Memory B cell (primary cell): ENCODE measurements around the gene SH3RF3.

ENCODE experiments used
- ATAC-seq: fragments of 150-1000 bp; cut with Tn5 transposase; 2 replicates; pipeline ENCODE4 v1.10.0; 2021; ENCODE audit warnings: low read depth, mild to moderate bottlenecking, moderate library complexity
- DNase-seq, 2 donors: peaks; one replicate each; pipeline ENCODE4 v3.0.0; 2022; ENCODE audit warnings: low spot score in 2 of 2
- H3K27ac Mint-ChIP-seq: one replicate; pipeline ENCODE4 v1.8.0; 2022; ENCODE audit warnings: mild to moderate bottlenecking, moderate library complexity, mixed read lengths
- H3K27me3 Mint-ChIP-seq: one replicate; pipeline ENCODE4 v1.8.0; 2022; ENCODE audit warnings: mixed read lengths
- H3K36me3 Mint-ChIP-seq: one replicate; pipeline ENCODE4 v1.8.0; 2022; ENCODE audit warnings: mild to moderate bottlenecking, mixed read lengths
- H3K4me1 Mint-ChIP-seq: one replicate; pipeline ENCODE4 v1.8.0; 2022; ENCODE audit warnings: mixed read lengths
- H3K4me3 Mint-ChIP-seq: one replicate; pipeline ENCODE4 v1.8.0; 2022; ENCODE audit warnings: mild to moderate bottlenecking, moderate library complexity, mixed read lengths
- H3K9me3 Mint-ChIP-seq: one replicate; pipeline ENCODE4 v1.8.0; 2022; ENCODE audit warnings: mixed read lengths

Gene SH3RF3

DNA sequence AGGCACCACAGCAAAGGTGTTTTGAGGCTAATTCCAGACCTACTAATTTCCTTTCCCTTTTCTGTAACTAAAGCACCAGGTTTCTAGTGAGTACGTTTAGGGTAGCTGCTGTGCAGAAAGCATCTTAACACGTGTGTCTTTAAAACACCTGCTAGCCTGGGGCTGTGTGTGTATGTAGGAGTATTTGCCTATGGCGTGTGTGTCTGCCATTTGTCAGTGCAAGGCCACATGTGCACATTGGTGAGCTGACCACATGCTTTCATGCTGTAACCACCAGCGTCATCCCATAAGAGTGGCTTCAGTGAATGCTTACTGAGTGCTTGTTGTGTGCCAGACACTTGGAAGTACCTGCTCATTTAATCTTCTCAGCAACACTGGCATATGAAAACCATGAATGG lies 243.2 kb downstream of the SH3RF3 start:
- Mint-ChIP-seq H3K27me3 (peaks cover 9% of the 10 kb centered on the region), H3K36me3 (peaks cover 2% of the 10 kb centered on the region), H3K9me3 (no peaks in the 10 kb centered on the region), H3K27ac (no peak overlapping the region), H3K4me3 (no peak overlapping the region), H3K4me1 (no peaks in the 10 kb centered on the region)
- ATAC-seq (no peak), DNase-seq (no peak)

GRCh38 chr2:109372614-109373013 lies 243.6 kb downstream of the SH3RF3 start:
- Mint-ChIP-seq H3K4me3 (no peak overlapping the region), H3K9me3 (no peaks in the 10 kb centered on the region)
- ATAC-seq, result no peak

DNA sequence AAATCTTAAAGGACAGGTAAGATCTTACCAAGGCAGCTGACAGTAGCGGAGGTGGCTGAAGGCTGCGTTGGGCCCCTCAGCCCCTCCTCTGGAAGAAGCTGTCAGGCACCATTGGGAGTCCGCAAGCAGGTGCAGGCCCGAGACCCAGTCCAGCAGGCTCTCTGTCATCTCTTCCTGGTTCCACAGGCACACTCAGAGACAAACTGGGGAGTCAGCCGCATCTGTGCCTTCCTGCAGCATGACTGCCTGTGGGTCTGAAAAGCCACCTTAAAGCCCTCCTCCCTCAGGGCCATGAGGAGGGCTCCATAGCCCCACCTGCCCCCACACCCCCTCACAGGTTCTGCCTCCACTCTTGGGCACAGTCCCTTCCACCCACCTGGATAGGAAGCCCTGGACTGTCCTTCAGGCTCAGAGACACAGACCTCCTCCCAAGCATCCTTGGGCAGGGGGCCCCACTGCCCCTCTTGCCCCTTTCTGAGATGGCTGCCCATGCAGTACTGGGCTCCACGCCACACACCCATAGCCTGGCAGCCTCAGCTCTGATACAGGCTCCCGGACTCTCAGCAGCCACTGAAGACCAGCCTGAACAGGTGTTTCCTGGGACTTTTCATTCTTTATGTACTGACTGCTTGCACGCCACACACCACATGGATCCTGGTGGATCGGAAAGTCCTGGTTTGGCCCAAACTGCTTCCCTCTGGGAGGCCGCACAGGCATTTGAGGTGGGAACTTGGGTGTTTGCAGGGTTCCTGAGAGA lies 245.0 kb downstream of the SH3RF3 start:
- Mint-ChIP-seq H3K9me3 (no peaks in the 10 kb centered on the region), H3K27ac (no peak overlapping the region), H3K4me1 (no peaks in the 10 kb centered on the region), H3K36me3 (peaks cover 2% of the 10 kb centered on the region), H3K4me3 (no peak overlapping the region), H3K27me3 (peaks cover 7% of the 10 kb centered on the region)
- DNase-seq (no peak), ATAC-seq (no peak)

More at GRCh38 chr2:109372614-109373013, 243.6 kb downstream of the SH3RF3 start:
- H3K27ac Mint-ChIP-seq, result no peak overlapping the region
- DNase-seq, result no peak
- H3K36me3 Mint-ChIP-seq, result peaks cover 2% of the 10 kb centered on the region
- peaks cover 7% of the 10 kb centered on the region for H3K27me3 Mint-ChIP-seq
- H3K4me1 Mint-ChIP-seq, result no peaks in the 10 kb centered on the region

DNA sequence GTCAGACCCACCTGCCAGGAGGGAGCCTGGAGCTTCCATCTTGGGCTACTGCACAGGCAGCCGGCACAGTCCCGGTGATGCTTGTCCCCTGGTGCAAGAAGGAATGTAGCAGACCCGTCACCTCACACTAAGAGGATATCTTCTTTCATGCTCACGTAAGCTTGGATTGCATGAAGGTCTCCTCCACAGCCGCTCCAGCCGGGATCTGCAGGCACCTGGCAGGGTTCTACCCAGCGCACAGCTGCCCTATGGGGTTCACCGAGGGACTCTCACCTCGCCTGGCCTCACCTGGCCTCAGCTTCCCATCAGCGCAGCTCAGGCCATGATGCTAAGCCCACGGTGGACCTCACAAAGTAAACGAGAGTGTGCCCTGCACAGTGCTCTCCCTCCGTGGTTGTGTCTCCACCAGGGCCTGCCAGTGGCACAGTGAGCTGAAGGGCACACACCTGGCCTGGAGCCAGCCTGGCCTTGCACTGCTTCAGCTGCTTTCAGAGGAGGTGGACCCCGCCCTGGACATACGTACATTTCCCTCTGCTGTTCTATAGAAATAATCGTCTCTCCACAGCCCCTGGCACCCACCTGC lies 245.6 kb downstream of the SH3RF3 start:
- H3K27ac Mint-ChIP-seq, result no peak overlapping the region
- no peaks in the 10 kb centered on the region for H3K9me3 Mint-ChIP-seq
- ATAC-seq (no peak), DNase-seq (no peak)
- peaks cover 7% of the 10 kb centered on the region for H3K27me3 Mint-ChIP-seq
- no peaks in the 10 kb centered on the region for H3K4me1 Mint-ChIP-seq
- H3K4me3 Mint-ChIP-seq, result no peak overlapping the region
- peaks cover 2% of the 10 kb centered on the region for H3K36me3 Mint-ChIP-seq

- Mint-ChIP-seq H3K4me1 (no peaks in the 10 kb centered on the region), H3K4me3 (no peak overlapping the region), H3K27me3 (peaks cover 7% of the 10 kb centered on the region), H3K27ac (no peak overlapping the region), H3K36me3 (peaks cover 2% of the 10 kb centered on the region), H3K9me3 (no peaks in the 10 kb centered on the region)
- ATAC-seq, result no peak
- no peak for DNase-seq
These were observed 246.1 kb downstream of the SH3RF3 start for GRCh38 chr2:109375131-109375561.

- Mint-ChIP-seq H3K27ac (no peak overlapping the region), H3K9me3 (no peaks in the 10 kb centered on the region), H3K36me3 (no peaks in the 10 kb centered on the region), H3K4me3 (no peak overlapping the region), H3K27me3 (peaks cover 4% of the 10 kb centered on the region), H3K4me1 (no peaks in the 10 kb centered on the region)
- DNase-seq, result no peak
- no peak for ATAC-seq
These were observed 246.7 kb downstream of the SH3RF3 start for GRCh38 chr2:109375656-109376055.

DNA sequence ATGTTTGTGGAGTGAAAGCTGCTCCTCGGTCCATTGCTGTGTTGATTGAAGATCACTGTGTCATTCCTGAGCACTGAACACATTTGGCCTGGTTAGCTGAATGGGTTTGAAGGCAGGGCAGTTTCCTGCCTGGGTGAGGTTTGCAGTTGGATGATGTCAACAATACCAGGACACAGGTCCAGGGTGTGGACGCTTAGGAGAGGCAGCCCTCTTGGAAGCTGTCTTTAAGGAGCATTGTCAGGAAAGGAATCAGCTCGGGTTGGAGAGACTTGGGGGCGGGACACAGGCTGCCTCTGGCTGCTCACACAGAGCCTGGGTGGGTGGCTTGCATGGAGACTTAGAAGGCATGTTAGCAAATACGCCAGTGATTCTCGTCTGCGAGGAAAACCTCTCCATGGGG lies 247.1 kb downstream of the SH3RF3 start:
- Mint-ChIP-seq H3K4me3 (no peak overlapping the region), H3K36me3 (no peaks in the 10 kb centered on the region), H3K9me3 (no peaks in the 10 kb centered on the region), H3K27ac (no peak overlapping the region), H3K27me3 (peaks cover 4% of the 10 kb centered on the region), H3K4me1 (no peaks in the 10 kb centered on the region)
- DNase-seq (no peak), ATAC-seq (no peak)

- no peaks in the 10 kb centered on the region for H3K36me3 Mint-ChIP-seq
- peaks cover 2% of the 10 kb centered on the region for H3K27me3 Mint-ChIP-seq
- H3K9me3 Mint-ChIP-seq, result no peaks in the 10 kb centered on the region
- H3K27ac Mint-ChIP-seq, result no peak overlapping the region
- no peak overlapping the region for H3K4me3 Mint-ChIP-seq
- DNase-seq (no peak), ATAC-seq (no peak)
- H3K4me1 Mint-ChIP-seq, result no peaks in the 10 kb centered on the region
These were observed 247.9 kb downstream of the SH3RF3 start for GRCh38 chr2:109376796-109377495.

DNA sequence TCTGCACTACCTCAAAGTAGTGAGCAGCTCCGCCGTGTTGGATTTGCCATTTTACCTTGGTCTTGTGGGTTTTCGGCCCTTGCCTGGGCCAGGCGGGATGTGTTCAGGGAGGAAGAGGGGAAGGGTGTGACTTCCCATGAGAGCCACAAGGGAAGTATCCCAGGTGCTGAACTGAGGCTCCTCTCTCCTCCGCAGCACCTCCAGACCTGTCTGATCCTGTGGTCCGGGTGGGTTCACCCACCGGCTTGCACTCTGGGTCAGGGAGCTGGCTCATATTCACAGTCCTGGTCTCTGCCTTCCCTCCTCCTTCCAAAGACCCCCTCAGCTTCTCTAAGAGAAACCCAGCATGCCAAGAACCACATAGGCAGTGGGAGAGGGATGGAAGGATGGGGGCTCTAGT lies 249.0 kb downstream of the SH3RF3 start:
- Mint-ChIP-seq H3K4me1 (no peaks in the 10 kb centered on the region), H3K4me3 (no peak overlapping the region), H3K36me3 (no peaks in the 10 kb centered on the region), H3K27me3 (peaks cover 3% of the 10 kb centered on the region), H3K9me3 (no peaks in the 10 kb centered on the region), H3K27ac (no peak overlapping the region)
- DNase-seq (no peak), ATAC-seq (no peak)

- Mint-ChIP-seq H3K4me3 (no peak overlapping the region), H3K27me3 (peaks cover 3% of the 10 kb centered on the region)
These were observed 249.7 kb downstream of the SH3RF3 start for GRCh38 chr2:109378682-109379081.

DNA sequence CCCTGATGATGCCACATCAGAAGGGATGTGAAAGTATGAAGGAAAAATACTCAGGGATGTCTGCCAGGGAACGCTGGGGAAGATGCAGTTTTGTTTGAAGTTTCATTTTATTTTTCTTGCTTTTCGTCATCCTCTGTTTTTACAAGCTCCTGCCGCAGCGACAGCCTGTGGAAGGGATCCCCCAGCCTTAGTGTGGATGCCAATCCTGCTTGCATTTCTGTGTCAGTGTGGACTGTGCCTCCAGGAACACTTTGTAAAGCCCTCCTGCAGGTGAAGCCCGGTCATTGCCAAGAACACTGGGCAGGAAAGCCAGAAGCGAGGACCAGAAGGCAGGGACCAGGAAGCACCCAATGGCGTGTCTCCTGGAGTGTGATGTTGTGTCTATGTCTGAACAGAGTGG lies 250.5 kb downstream of the SH3RF3 start:
- H3K4me3 Mint-ChIP-seq, result no peak overlapping the region
- H3K4me1 Mint-ChIP-seq, result no peaks in the 10 kb centered on the region
- H3K9me3 Mint-ChIP-seq, result no peaks in the 10 kb centered on the region
- ATAC-seq, result no peak
- H3K27ac Mint-ChIP-seq, result no peak overlapping the region
- H3K36me3 Mint-ChIP-seq, result no peaks in the 10 kb centered on the region
- H3K27me3 Mint-ChIP-seq, result peaks cover 3% of the 10 kb centered on the region
- no peak for DNase-seq

More at GRCh38 chr2:109378682-109379081, 249.7 kb downstream of the SH3RF3 start:
- H3K27ac Mint-ChIP-seq, result no peak overlapping the region
- ATAC-seq, result no peak
- no peaks in the 10 kb centered on the region for H3K36me3 Mint-ChIP-seq
- no peaks in the 10 kb centered on the region for H3K9me3 Mint-ChIP-seq
- H3K4me1 Mint-ChIP-seq, result no peaks in the 10 kb centered on the region
- DNase-seq, result no peak

GRCh38 chr2:109380502-109381326 lies 251.7 kb downstream of the SH3RF3 start:
- Mint-ChIP-seq H3K27me3 (peaks cover 6% of the 10 kb centered on the region), H3K9me3 (no peaks in the 10 kb centered on the region), H3K27ac (no peak overlapping the region), H3K4me3 (no peak overlapping the region), H3K36me3 (no peaks in the 10 kb centered on the region), H3K4me1 (no peaks in the 10 kb centered on the region)
- ATAC-seq (no peak), DNase-seq (no peak)

- no peaks in the 10 kb centered on the region for H3K9me3 Mint-ChIP-seq
- H3K36me3 Mint-ChIP-seq, result no peaks in the 10 kb centered on the region
- DNase-seq, result no peak
- H3K27ac Mint-ChIP-seq, result no peak overlapping the region
- ATAC-seq, result no peak
- H3K27me3 Mint-ChIP-seq, result peaks cover 6% of the 10 kb centered on the region
- H3K4me1 Mint-ChIP-seq, result no peaks in the 10 kb centered on the region
- H3K4me3 Mint-ChIP-seq, result no peak overlapping the region
These were observed 252.4 kb downstream of the SH3RF3 start for GRCh38 chr2:109381327-109381820.
